IMR-90 (cell line): Measurements from ENCODE around the gene SLC37A1.

Experiments used
- FOS ChIP-seq: fragments of 150-350 bp; IDR thresholded peaks from 2 replicates; pipeline ENCODE4 v1.6.1; 2016; ENCODE audit warnings: low read depth, low read length
- NFE2L2 ChIP-seq: fragments of 150-350 bp; IDR thresholded peaks from 2 replicates; pipeline ENCODE4 v1.6.1; 2016; ENCODE audit warnings: low read depth, mild to moderate bottlenecking, low read length
- POLR2A ChIP-seq: IDR thresholded peaks from 2 replicates; pipeline ENCODE4 v1.6.1; 2012; ENCODE audit warnings: mild to moderate bottlenecking, low read depth, low read length
- RAD21 ChIP-seq: IDR thresholded peaks from 2 replicates; pipeline ENCODE4 v1.6.1; 2012; ENCODE audit warnings: low read length, improper control_type of control experiment
- RCOR1 ChIP-seq: IDR thresholded peaks from 2 replicates; pipeline ENCODE4 v1.6.1; 2012; ENCODE audit warnings: mild to moderate bottlenecking, low read length, improper control_type of control experiment; ENCODE audit not compliant: insufficient replicate concordance
- TF ChIP-seq, protein P1 (sequence below): conservative IDR thresholded peaks from 2 replicates; pipeline ENCODE4 v1.5.1; 2012; ENCODE audit warnings: mild to moderate bottlenecking, low read depth, low read length, improper control_type of control experiment
- TF ChIP-seq, protein P2 (sequence below): fragments of 150-350 bp; IDR thresholded peaks from 2 replicates; pipeline ENCODE4 v1.6.1; 2017; ENCODE audit warnings: mild to moderate bottlenecking, antibody characterized with exemption, low read length, low read depth

DNA sequence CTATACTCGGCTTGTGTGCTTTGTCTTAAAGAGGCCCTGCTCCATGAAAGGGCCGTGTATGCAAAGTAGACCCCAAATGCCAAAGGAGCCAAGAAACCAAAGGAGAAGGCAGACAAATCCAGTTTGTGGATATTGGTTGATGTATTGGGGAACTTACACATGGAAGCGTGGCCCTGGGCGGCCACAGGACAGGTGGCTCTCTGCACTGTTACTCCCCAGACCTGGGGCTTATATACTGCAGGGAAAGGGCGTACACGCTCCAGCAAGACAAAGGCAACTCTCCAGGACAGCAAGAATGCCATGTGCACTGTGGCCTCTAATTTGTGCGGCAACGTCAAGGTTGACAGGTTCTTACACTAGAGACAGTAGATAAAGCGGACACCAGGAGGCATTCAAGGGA, 42.4 kb upstream of the SLC37A1 start:
- TF ChIP-seq, protein P1, sequence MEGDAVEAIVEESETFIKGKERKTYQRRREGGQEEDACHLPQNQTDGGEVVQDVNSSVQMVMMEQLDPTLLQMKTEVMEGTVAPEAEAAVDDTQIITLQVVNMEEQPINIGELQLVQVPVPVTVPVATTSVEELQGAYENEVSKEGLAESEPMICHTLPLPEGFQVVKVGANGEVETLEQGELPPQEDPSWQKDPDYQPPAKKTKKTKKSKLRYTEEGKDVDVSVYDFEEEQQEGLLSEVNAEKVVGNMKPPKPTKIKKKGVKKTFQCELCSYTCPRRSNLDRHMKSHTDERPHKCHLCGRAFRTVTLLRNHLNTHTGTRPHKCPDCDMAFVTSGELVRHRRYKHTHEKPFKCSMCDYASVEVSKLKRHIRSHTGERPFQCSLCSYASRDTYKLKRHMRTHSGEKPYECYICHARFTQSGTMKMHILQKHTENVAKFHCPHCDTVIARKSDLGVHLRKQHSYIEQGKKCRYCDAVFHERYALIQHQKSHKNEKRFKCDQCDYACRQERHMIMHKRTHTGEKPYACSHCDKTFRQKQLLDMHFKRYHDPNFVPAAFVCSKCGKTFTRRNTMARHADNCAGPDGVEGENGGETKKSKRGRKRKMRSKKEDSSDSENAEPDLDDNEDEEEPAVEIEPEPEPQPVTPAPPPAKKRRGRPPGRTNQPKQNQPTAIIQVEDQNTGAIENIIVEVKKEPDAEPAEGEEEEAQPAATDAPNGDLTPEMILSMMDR: no peak
- no peak for TF ChIP-seq RCOR1
- no peak for TF ChIP-seq NFE2L2
- TF ChIP-seq POLR2A: no peak
- TF ChIP-seq, protein P2, sequence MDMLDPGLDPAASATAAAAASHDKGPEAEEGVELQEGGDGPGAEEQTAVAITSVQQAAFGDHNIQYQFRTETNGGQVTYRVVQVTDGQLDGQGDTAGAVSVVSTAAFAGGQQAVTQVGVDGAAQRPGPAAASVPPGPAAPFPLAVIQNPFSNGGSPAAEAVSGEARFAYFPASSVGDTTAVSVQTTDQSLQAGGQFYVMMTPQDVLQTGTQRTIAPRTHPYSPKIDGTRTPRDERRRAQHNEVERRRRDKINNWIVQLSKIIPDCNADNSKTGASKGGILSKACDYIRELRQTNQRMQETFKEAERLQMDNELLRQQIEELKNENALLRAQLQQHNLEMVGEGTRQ: no peak
- TF ChIP-seq FOS: no peak
- no peak for TF ChIP-seq RAD21
